Left ventricle myocardium inferior (tissue), 1 donor: ENCODE measurements around the gene SLC50A1. TPM values are rescaled to one million over a fixed set of nuclear protein-coding genes. Genes with fewer than 3 reads are reported as not detected.
"Not testable (repeated sequence)": the region's sequence is repeated elsewhere in the genome, so short reads cannot be mapped to it uniquely, and the experiment has no call there.

Experiments used
- DNase-seq: peaks from one replicate; pipeline ENCODE4 v3.0.0-alpha.2; 2020
- H3K27ac ChIP-seq: fragments of 200-600 bp; replicated peaks from 2 replicates; pipeline ENCODE4 v1.8.0; 2021
- H3K27me3 ChIP-seq: fragments of 200-600 bp; 2 replicates; pipeline ENCODE4 v1.8.0; 2021; ENCODE audit warnings: low read depth
- H3K36me3 ChIP-seq: fragments of 200-600 bp; 2 replicates; pipeline ENCODE4 v1.8.0; 2021
- H3K4me1 ChIP-seq: fragments of 200-600 bp; 2 replicates; pipeline ENCODE4 v1.8.0; 2021
- H3K4me3 ChIP-seq: fragments of 200-600 bp; 2 replicates; pipeline ENCODE4 v1.8.0; 2021; ENCODE audit warnings: mild to moderate bottlenecking, moderate library complexity
- H3K9me3 ChIP-seq: fragments of 200-600 bp; replicated peaks from 2 replicates; pipeline ENCODE4 v1.8.0; 2021
- intact Hi-C: fragments of 100-400 bp; cut with micrococcal nuclease; formaldehyde crosslinking; loops from one replicate; pipeline ENCODE4 v1.11.0; 2022
- total RNA-seq: library from RNA; stranded (reverse); fragmentation: NEBNext Ultra II Directional; extraction: Animal tissue kit (Norgen Biotek cat#: 25700); gene quantifications from one replicate; pipeline ENCODE4 v1.2.1, GENCODE V29; 2021
- TF ChIP-seq, protein P1 (sequence below): fragments of 200-600 bp; IDR thresholded peaks from 2 replicates; pipeline ENCODE4 v1.8.0; 2021; ENCODE audit warnings: antibody characterized with exemption, mild to moderate bottlenecking, borderline replicate concordance
- donor health status: DM: no; HTN: yes; CAD: no; lungs with severe emphysema.

SLC50A1 gene
- total RNA-seq, 1 donor from 2014 or later, result 8.2 TPM

DNA sequence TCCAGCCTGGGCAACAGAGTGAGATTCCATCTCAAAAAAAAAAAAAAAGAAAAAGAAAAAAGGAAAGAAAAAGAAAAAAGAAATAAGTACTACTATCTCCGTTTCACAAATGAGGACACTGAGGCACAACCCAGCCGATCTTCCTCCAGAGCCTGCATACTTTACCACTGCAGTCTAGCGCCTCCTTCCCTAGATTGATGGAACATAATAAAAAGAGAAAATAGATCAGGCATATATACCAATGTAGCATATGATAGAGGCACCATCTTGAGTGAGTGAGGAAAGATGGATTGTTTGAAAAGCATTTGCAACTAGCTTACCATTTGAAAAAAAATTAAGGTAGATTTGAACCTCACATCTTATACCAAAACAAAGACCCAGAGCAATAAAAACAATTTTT lies 9.8 kb downstream of the SLC50A1 start:
- Histone ChIP-seq H3K27me3 (peaks cover 4% of the 10 kb centered on the region), H3K27ac (no peak overlapping the region), H3K4me3 (no peak overlapping the region), H3K36me3 (no peaks in the 10 kb centered on the region), H3K9me3 (no peaks in the 10 kb centered on the region), H3K4me1 (peaks cover 3% of the 10 kb centered on the region)
- TF ChIP-seq, protein P1, sequence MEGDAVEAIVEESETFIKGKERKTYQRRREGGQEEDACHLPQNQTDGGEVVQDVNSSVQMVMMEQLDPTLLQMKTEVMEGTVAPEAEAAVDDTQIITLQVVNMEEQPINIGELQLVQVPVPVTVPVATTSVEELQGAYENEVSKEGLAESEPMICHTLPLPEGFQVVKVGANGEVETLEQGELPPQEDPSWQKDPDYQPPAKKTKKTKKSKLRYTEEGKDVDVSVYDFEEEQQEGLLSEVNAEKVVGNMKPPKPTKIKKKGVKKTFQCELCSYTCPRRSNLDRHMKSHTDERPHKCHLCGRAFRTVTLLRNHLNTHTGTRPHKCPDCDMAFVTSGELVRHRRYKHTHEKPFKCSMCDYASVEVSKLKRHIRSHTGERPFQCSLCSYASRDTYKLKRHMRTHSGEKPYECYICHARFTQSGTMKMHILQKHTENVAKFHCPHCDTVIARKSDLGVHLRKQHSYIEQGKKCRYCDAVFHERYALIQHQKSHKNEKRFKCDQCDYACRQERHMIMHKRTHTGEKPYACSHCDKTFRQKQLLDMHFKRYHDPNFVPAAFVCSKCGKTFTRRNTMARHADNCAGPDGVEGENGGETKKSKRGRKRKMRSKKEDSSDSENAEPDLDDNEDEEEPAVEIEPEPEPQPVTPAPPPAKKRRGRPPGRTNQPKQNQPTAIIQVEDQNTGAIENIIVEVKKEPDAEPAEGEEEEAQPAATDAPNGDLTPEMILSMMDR, result no peak
- DNase-seq, result no peak
- intact Hi-C loops, result no loop called here

- intact Hi-C loops, H3K27ac ChIP-seq, H3K27me3 ChIP-seq, H3K9me3 ChIP-seq, H3K4me3 ChIP-seq, DNase-seq, H3K4me1 ChIP-seq, H3K36me3 ChIP-seq: not testable (repeated sequence)
These were observed 20.5 kb downstream of the SLC50A1 start for GRCh38 chr1:155155996-155156643.

GRCh38 chr1:155158991-155159390 lies 23.3 kb downstream of the SLC50A1 start:
- Histone ChIP-seq H3K27me3 (no peaks in the 10 kb centered on the region), H3K36me3 (no peaks in the 10 kb centered on the region), H3K4me3 (no peak overlapping the region), H3K4me1 (no peaks in the 10 kb centered on the region), H3K9me3 (no peaks in the 10 kb centered on the region), H3K27ac (no peak overlapping the region)
- no peak for DNase-seq
- intact Hi-C loops, result no loop called here
- TF ChIP-seq, protein P1, result no peak

DNA sequence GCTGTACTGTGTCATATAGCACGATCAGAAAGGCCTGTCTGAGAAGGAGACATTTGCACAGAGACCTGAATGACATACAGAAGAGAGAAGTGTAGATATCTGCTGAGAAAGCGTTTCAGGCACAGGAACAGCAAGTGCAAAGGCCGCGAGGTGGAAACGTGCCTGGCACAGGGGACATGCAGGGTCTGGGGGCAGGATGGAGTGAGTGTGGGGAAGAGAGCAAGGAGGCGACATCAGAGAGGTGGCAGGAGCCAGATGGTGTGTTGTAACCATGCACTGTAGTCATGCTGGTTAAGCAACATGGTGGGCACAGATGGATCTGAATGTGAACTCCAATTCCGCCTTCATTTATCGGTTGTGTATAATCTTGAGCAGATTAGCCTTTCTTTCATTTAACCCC lies 24.5 kb downstream of the SLC50A1 start:
- H3K4me3 ChIP-seq, result no peak overlapping the region

GRCh38 chr1:155162631-155163030 lies 27.0 kb downstream of the SLC50A1 start:
- H3K4me3 ChIP-seq, H3K27ac ChIP-seq, DNase-seq, intact Hi-C loops, H3K9me3 ChIP-seq, H3K27me3 ChIP-seq, H3K36me3 ChIP-seq: not testable (repeated sequence)
- H3K4me1 ChIP-seq, result peaks cover 25% of the 10 kb centered on the region

More for the DNA sequence above, 24.5 kb downstream of the SLC50A1 start:
- Histone ChIP-seq H3K9me3 (peaks cover 7% of the 10 kb centered on the region), H3K36me3 (no peaks in the 10 kb centered on the region), H3K27me3 (no peaks in the 10 kb centered on the region), H3K4me1 (peaks cover under 1% of the 10 kb centered on the region), H3K27ac (no peak overlapping the region)
- intact Hi-C loops, result no loop called here
- DNase-seq, result no peak
- TF ChIP-seq, protein P1, result no peak

DNA sequence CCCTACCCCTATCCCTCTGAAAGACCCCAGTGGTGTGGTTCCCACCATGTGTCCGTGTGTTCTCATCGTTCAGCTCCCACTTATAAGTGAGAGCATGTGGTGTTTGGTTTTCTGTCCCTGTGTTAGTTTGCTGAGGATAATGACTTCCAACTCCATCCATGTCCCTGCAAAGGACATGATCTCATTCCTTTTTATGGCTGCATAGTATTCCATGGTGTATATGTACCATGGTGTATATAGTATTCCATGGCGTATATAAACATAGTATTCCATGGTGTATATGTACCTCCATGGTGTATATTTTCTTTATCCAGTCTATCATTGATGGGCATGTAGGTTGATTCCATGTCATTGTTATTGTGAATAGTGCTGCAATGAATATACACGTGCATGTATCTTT lies 28.1 kb downstream of the SLC50A1 start:
- H3K9me3 ChIP-seq, H3K27me3 ChIP-seq, DNase-seq, H3K27ac ChIP-seq, H3K4me3 ChIP-seq, H3K36me3 ChIP-seq, intact Hi-C loops: not testable (repeated sequence)
- H3K4me1 ChIP-seq, result peaks cover 30% of the 10 kb centered on the region

DNA sequence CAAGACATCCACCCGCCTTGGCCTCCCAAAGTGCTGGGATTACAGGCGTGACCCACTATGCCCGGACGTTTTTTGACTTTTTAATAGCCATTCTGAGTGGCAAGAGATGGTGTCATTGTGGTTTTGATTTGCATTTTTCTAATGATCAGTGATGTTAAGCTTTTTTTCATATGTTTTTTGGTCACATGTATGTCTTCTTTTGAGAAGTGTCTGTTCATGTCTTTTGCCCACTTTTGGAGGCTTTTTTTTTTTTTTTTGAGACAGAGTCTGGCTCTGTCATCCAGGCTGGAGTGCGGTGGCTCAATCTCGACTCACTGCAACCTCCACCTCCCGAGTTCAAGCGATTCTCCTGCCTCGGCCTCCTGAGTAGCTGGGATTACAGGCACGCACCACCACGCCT lies 29.0 kb downstream of the SLC50A1 start:
- DNase-seq, result not testable (repeated sequence)

More for the DNA sequence above, 29.0 kb downstream of the SLC50A1 start:
- H3K27ac ChIP-seq, H3K4me3 ChIP-seq, H3K9me3 ChIP-seq, H3K27me3 ChIP-seq: not testable (repeated sequence)
- Histone ChIP-seq H3K4me1 (peaks cover 30% of the 10 kb centered on the region), H3K36me3 (peaks cover 11% of the 10 kb centered on the region)
- intact Hi-C loops, result loop anchor here (5.0 kb wide), 1 partner anchor 72 kb away; no protein-coding TSS in a partner anchor
